ENCODE measurements around the gene ATP8B3. TPM values are rescaled to one million over a fixed set of nuclear protein-coding genes. Genes with fewer than 3 reads are reported as not detected.

Gene ATP8B3
- total and polyA plus RNA-seq, 2 of the 13 experiments (the other 11 are each of a cell fraction or from before 2014, with no cell fraction given), result 2.6 to 5.9 TPM

GRCh38 chr19:1779574-1779973, 32.5 kb downstream of the ATP8B3 start (continued):
- no peak for TF ChIP-seq ZNF407 (CRISPR knock-in tag; IDR thresholded peaks at IDR 0.05; ENCODE audit: not compliant biosample characterization)
- no peak for TF ChIP-seq KDM3A (CRISPR knock-in tag; IDR thresholded peaks at IDR 0.05; ENCODE audit: low read depth)
- no peak for TF ChIP-seq SMARCE1 (IDR thresholded peaks at IDR 0.05; ENCODE audit: borderline replicate concordance)
- TF ChIP-seq HNF4G (IDR thresholded peaks at IDR 0.05; ENCODE audit: borderline replicate concordance, low read depth, low read length), result no peak
- no peak for TF ChIP-seq HNF4G (CRISPR knock-in tag; IDR thresholded peaks at IDR 0.05; ENCODE audit: borderline replicate concordance, low read depth)
- TF ChIP-seq ZBTB7A (CRISPR knock-in tag; IDR thresholded peaks at IDR 0.05), result no peak
- TF ChIP-seq MED13 (CRISPR knock-in tag; IDR thresholded peaks at IDR 0.05), result no peak
- TF ChIP-seq ZGPAT (CRISPR knock-in tag; IDR thresholded peaks at IDR 0.05), result no peak
- TF ChIP-seq SUZ12 (IDR thresholded peaks at IDR 0.05; ENCODE audit: low read depth, low read length), result no peak
- TF ChIP-seq KLF12 (CRISPR knock-in tag; IDR thresholded peaks at IDR 0.05; ENCODE audit: borderline replicate concordance), result no peak
- TF ChIP-seq, protein P1, sequence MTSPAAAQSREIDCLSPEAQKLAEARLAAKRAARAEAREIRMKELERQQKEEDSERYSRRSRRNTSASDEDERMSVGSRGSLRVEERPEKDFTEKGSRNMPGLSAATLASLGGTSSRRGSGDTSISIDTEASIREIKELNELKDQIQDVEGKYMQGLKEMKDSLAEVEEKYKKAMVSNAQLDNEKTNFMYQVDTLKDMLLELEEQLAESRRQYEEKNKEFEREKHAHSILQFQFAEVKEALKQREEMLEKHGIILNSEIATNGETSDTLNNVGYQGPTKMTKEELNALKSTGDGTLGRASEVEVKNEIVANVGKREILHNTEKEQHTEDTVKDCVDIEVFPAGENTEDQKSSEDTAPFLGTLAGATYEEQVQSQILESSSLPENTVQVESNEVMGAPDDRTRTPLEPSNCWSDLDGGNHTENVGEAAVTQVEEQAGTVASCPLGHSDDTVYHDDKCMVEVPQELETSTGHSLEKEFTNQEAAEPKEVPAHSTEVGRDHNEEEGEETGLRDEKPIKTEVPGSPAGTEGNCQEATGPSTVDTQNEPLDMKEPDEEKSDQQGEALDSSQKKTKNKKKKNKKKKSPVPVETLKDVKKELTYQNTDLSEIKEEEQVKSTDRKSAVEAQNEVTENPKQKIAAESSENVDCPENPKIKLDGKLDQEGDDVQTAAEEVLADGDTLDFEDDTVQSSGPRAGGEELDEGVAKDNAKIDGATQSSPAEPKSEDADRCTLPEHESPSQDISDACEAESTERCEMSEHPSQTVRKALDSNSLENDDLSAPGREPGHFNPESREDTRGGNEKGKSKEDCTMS (CRISPR knock-in tag; conservative IDR thresholded peaks at IDR 0.05), result no peak
- no peak for TF ChIP-seq FIP1L1 (IDR thresholded peaks at IDR 0.05; ENCODE audit: borderline replicate concordance, insufficient read depth, low read depth, low read length)
- TF ChIP-seq ZNF431 (CRISPR knock-in tag; IDR thresholded peaks at IDR 0.05; ENCODE audit: borderline replicate concordance, low read depth), result no peak
